Dermis blood vessel endothelial cell (primary cell): ENCODE data around the gene ARHGAP24. TPM values are rescaled to one million over a fixed set of nuclear protein-coding genes. Genes with fewer than 3 reads are reported as not detected.

Experiments
- DNase-seq: peaks from one replicate; pipeline ENCODE4 v3.0.0; 2010
- total RNA-seq: library from RNA; depleted of rRNA; stranded (reverse); fragments of >200 nt; gene quantifications from 2 replicates; pipeline ENCODE4 v1.2.3, GENCODE V29; 2014

ARHGAP24 gene
- 37.9 and 54.8 TPM in 2 replicates for total RNA-seq

- DNase-seq, result peak; percentile 87
These were observed at the start of gene ARHGAP24 for GRCh38 chr4:85474818-85475630. ARHGAP24 (plus strand) TSS chr4:85475150.

- DNase-seq, result no peak
These were observed 48.6 kb upstream of the ARHGAP24 start for GRCh38 chr4:85426366-85426765.

GRCh38 chr4:85427123-85427522 is 47.8 kb upstream of the ARHGAP24 start:
- no peak for DNase-seq

GRCh38 chr4:85430226-85430625 is 44.7 kb upstream of the ARHGAP24 start:
- DNase-seq, result no peak

GRCh38 chr4:85430697-85431096 is 44.3 kb upstream of the ARHGAP24 start:
- peak; percentile 24 for DNase-seq

GRCh38 chr4:85431156-85431555 is 43.8 kb upstream of the ARHGAP24 start:
- DNase-seq, result no peak

GRCh38 chr4:85431881-85432485 is 43.0 kb upstream of the ARHGAP24 start:
- DNase-seq, result no peak

- DNase-seq, result no peak
These were observed 29.8 kb upstream of the ARHGAP24 start for GRCh38 chr4:85445050-85445639.

- no peak for DNase-seq
These were observed 28.6 kb upstream of the ARHGAP24 start for GRCh38 chr4:85446141-85446861.

GRCh38 chr4:85448906-85449890 is 25.8 kb upstream of the ARHGAP24 start:
- DNase-seq, result no peak

GRCh38 chr4:85452058-85452731 is 22.8 kb upstream of the ARHGAP24 start:
- no peak for DNase-seq

GRCh38 chr4:85455942-85456341 is 19.0 kb upstream of the ARHGAP24 start:
- DNase-seq, result no peak

- DNase-seq, result no peak
These were observed 17.0 kb upstream of the ARHGAP24 start for GRCh38 chr4:85457752-85458467.

- no peak for DNase-seq
These were observed 15.2 kb upstream of the ARHGAP24 start for GRCh38 chr4:85459736-85460135.

GRCh38 chr4:85474356-85474755 is 594 bp upstream of the ARHGAP24 start:
- DNase-seq, result no peak

- DNase-seq, result peak; percentile 56
These were observed 782 bp downstream of the ARHGAP24 start for GRCh38 chr4:85475631-85476233.

GRCh38 chr4:85476381-85476780 is 1.4 kb downstream of the ARHGAP24 start:
- peak; percentile 8 for DNase-seq

GRCh38 chr4:85477534-85477933 is 2.6 kb downstream of the ARHGAP24 start:
- peak; percentile 72 for DNase-seq

- DNase-seq, result peak; percentile 59
These were observed 3.6 kb downstream of the ARHGAP24 start for GRCh38 chr4:85478576-85478975.
